Thyroid gland (tissue), 4 donors: ENCODE measurements around the gene MRPL43. TPM values are rescaled to one million over a fixed set of nuclear protein-coding genes. Genes with fewer than 3 reads are reported as not detected.
A peak's percentile ranks its signal among the peaks of the same experiment; 100 is the strongest.

ENCODE experiments used
- DNase-seq, 2 donors: peaks; one replicate each; pipeline ENCODE4 v3.0.0-alpha.2; 2019
- H3K27ac ChIP-seq, 3 donors: fragments of 200-600 bp; sonication (generic); 1 replicate in 2 of 3; 2 replicates in 1 of 3; pipeline ENCODE4 v1.5.1; 2016 to 2019; ENCODE audit warnings: mild to moderate bottlenecking in 1 of 3, moderate library complexity in 1 of 3
- H3K27me3 ChIP-seq: fragments of 200-600 bp; sonication (generic); one replicate; pipeline ENCODE4 v1.5.1; 2019
- H3K36me3 ChIP-seq, 2 donors: fragments of 200-600 bp; sonication (generic); one replicate each; pipeline ENCODE4 v1.5.1; 2016 to 2019
- H3K4me1 ChIP-seq, 2 donors: fragments of 200-600 bp; sonication (generic); one replicate each; pipeline ENCODE4 v1.5.1; 2017 to 2019
- H3K4me3 ChIP-seq, 3 donors: fragments of 200-600 bp; sonication (generic); replicated peaks in 1 of 3; 1 replicate in 2 of 3; 2 replicates in 1 of 3; pipeline ENCODE4 v1.5.1; 2016; ENCODE audit warnings: mild to moderate bottlenecking in 1 of 3
- H3K9me3 ChIP-seq: fragments of 200-600 bp; sonication (generic); one replicate; pipeline ENCODE4 v1.5.1; 2017
- POLR2A ChIP-seq, 2 donors: fragments of 450-650 bp; IDR thresholded peaks; one replicate each; pipeline ENCODE4 v1.6.1; 2017; ENCODE audit warnings: antibody characterized with exemption in 2 of 2, mild to moderate bottlenecking in 2 of 2, moderate library complexity in 1 of 2
- WGBS, 2 donors: methylation state at CpG; one replicate each; pipeline ENCODE4 v1.1.5; 2017; 5-methylcytosine and 5-hydroxymethylcytosine counted together
- intact Hi-C: fragments of 100-400 bp; cut with DNase I; formaldehyde crosslinking; loops from one replicate; pipeline ENCODE4 v1.15.1; 2023
- total RNA-seq, 4 donors: library from RNA; depleted of rRNA; stranded (reverse); fragments of >200 nt; gene quantifications; one replicate each; pipeline ENCODE4 v1.2.3, GENCODE V29; 2016
- TF ChIP-seq, protein P1 (sequence below), 6 experiments: fragments of 200-600 bp in 3 of 6; fragments of 450-650 bp in 3 of 6; sonication (generic) in 3 of 6; IDR thresholded peaks; one replicate each; pipeline ENCODE4 v1.5.1; 2016 to 2019; ENCODE audit warnings: antibody characterized with exemption in 6 of 6, mild to moderate bottlenecking in 2 of 6, inconsistent platforms in 1 of 6, moderate library complexity in 1 of 6

MRPL43 gene
- total RNA-seq, 4 donors from 2014 or later, result 86.1 to 178 (median 145) TPM

DNA sequence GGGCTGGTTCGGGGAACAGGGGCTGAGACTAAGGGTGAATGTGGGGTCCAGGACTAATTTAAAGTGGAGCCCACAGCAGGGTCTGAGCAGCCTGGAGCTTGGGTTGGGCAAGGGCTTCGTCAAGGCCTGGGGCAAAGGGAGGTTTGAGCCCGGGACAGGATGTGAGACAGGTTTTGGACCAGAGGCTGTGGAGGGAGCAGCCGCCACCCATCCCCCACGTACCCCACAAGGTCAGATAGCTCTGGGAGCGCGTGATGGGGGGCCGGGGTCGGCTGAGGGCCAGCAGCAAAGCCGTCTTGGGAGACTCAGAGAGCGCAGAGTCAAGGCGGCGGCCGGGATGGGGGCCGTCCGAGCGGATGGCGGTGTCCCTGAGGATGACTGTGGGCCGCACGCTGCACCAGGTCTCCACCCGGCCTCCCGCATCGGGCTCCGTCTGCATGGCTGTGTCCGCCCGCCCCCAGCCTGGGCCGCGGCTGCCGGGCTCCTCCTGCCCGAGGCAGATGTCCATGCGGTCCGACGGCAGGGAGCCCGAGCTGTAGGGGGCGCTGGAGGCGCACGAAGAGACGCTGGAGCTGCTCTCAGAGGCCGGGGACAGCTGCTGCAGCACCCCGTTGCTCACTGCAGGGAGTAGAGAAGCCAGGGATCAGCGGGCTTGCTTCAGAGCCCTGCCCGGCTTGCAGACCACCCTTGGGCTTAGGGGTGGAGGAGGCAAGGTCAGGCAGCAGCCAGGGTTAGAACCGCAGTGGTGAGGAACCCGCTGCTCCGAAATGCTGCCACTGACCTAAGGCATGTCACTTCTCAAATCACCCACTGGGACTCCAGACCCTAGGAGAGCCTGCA lies 31.5 kb upstream of the MRPL43 start:
- intact Hi-C loops, result no loop called here
- Histone ChIP-seq H3K9me3 (no peaks in the 10 kb centered on the region), H3K27ac (no peak overlapping the region), H3K4me1 (peaks cover 0 to 7% of the 10 kb centered on the region in 2 donors), H3K27me3 (peaks cover 7% of the 10 kb centered on the region), H3K4me3 (no peak overlapping the region), H3K36me3 (no peaks in the 10 kb centered on the region)
- WGBS, 2 donors, result 28 to 35% methylated on average over 7 to 23 of the region's 45 CpGs
- peak; percentile 73 to 75 for DNase-seq
- TF ChIP-seq POLR2A (IDR thresholded peaks at IDR 0.05), result no peak
- TF ChIP-seq, protein P1, sequence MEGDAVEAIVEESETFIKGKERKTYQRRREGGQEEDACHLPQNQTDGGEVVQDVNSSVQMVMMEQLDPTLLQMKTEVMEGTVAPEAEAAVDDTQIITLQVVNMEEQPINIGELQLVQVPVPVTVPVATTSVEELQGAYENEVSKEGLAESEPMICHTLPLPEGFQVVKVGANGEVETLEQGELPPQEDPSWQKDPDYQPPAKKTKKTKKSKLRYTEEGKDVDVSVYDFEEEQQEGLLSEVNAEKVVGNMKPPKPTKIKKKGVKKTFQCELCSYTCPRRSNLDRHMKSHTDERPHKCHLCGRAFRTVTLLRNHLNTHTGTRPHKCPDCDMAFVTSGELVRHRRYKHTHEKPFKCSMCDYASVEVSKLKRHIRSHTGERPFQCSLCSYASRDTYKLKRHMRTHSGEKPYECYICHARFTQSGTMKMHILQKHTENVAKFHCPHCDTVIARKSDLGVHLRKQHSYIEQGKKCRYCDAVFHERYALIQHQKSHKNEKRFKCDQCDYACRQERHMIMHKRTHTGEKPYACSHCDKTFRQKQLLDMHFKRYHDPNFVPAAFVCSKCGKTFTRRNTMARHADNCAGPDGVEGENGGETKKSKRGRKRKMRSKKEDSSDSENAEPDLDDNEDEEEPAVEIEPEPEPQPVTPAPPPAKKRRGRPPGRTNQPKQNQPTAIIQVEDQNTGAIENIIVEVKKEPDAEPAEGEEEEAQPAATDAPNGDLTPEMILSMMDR (IDR thresholded peaks at IDR 0.05), result peak in 5 of 6 experiments; percentile 14 to 71 (median 53)

- 44 to 47% methylated on average over 19 to 20 of the region's 20 CpGs for WGBS, 2 donors
- TF ChIP-seq, protein P1 (IDR thresholded peaks at IDR 0.05), result no peak
- no peak for TF ChIP-seq POLR2A (IDR thresholded peaks at IDR 0.05)
These were observed 30.9 kb upstream of the MRPL43 start for GRCh38 chr10:101018118-101018599.

DNA sequence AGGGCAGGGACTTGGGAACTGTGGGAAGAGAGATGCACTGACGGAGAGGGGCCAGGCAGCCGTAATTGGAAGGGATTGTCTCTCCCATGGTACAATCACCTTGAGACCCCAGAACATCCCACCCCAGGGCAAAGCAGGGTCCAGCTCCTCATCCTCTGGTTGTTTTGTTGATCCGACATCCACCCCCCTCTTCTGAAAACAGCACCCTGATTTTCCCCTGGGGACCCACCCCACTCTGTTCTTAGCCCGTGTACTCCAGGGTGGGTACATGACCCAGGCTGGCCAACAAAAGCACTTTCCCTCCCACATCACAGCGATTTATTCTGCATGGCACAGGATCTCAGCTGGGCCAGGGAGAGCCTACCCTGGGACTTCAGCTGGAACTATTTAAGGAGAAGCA lies 29.5 kb upstream of the MRPL43 start:
- H3K4me1 ChIP-seq, result peaks cover 7 to 17% of the 10 kb centered on the region in 2 donors
- intact Hi-C loops, result no loop called here
- H3K9me3 ChIP-seq, result no peaks in the 10 kb centered on the region
- no peak for TF ChIP-seq POLR2A (IDR thresholded peaks at IDR 0.05)
- TF ChIP-seq, protein P1 (IDR thresholded peaks at IDR 0.05), result no peak
- H3K27ac ChIP-seq, result no peak overlapping the region
- DNase-seq, result no peak
- H3K4me3 ChIP-seq, result no peak overlapping the region
- H3K27me3 ChIP-seq, result peaks cover 7% of the 10 kb centered on the region
- 67 to 68% methylated on average over 5 of the region's 5 CpGs for WGBS, 2 donors
- no peaks in the 10 kb centered on the region for H3K36me3 ChIP-seq

More at GRCh38 chr10:101018118-101018599, 30.9 kb upstream of the MRPL43 start:
- Histone ChIP-seq H3K27ac (no peak overlapping the region), H3K27me3 (peaks cover 7% of the 10 kb centered on the region), H3K36me3 (no peaks in the 10 kb centered on the region), H3K9me3 (no peaks in the 10 kb centered on the region), H3K4me1 (peaks cover 2 to 9% of the 10 kb centered on the region in 2 donors), H3K4me3 (no peak overlapping the region)
- no peak for DNase-seq
- intact Hi-C loops, result no loop called here

GRCh38 chr10:101015582-101015973 lies 28.3 kb upstream of the MRPL43 start:
- TF ChIP-seq POLR2A (IDR thresholded peaks at IDR 0.05), result no peak
- TF ChIP-seq, protein P1 (IDR thresholded peaks at IDR 0.05), result no peak
- H3K27me3 ChIP-seq, result peaks cover 7% of the 10 kb centered on the region
- peaks cover 7 to 17% of the 10 kb centered on the region in 2 donors for H3K4me1 ChIP-seq
- no peak for DNase-seq
- intact Hi-C loops, result no loop called here
- no peaks in the 10 kb centered on the region for H3K9me3 ChIP-seq
- 80 to 83% methylated on average over 5 to 8 of the region's 8 CpGs for WGBS, 2 donors
- no peak overlapping the region for H3K4me3 ChIP-seq
- no peaks in the 10 kb centered on the region for H3K36me3 ChIP-seq
- no peak overlapping the region for H3K27ac ChIP-seq

- H3K9me3 ChIP-seq, result no peaks in the 10 kb centered on the region
- DNase-seq, result no peak
- 46 to 63% methylated on average over 6 to 7 of the region's 7 CpGs for WGBS, 2 donors
- H3K4me3 ChIP-seq, result no peak overlapping the region
- peaks cover 7 to 17% of the 10 kb centered on the region in 2 donors for H3K4me1 ChIP-seq
- H3K27ac ChIP-seq, result no peak overlapping the region
- intact Hi-C loops, result no loop called here
- TF ChIP-seq POLR2A (IDR thresholded peaks at IDR 0.05), result no peak
- TF ChIP-seq, protein P1 (IDR thresholded peaks at IDR 0.05), result no peak
- no peaks in the 10 kb centered on the region for H3K36me3 ChIP-seq
- H3K27me3 ChIP-seq, result peaks cover 7% of the 10 kb centered on the region
These were observed 27.8 kb upstream of the MRPL43 start for GRCh38 chr10:101014966-101015581.
